ENCODE measurements around the gene CCDC87. TPM values are rescaled to one million over a fixed set of nuclear protein-coding genes. Genes with fewer than 3 reads are reported as not detected.
A peak's percentile ranks its signal among the peaks of the same experiment; 100 is the strongest.
"Not testable (repeated sequence)": the region's sequence is repeated elsewhere in the genome, so short reads cannot be mapped to it uniquely, and the experiment has no call there.

Gene CCDC87
- 0.10 TPM for total RNA-seq

GRCh38 chr11:66592457-66593302 is at the start of gene CCDC87, which contains the start of gene CCS:
CCDC87 (minus strand) TSS chr11:66593063; CDS start chr11:66593015, 48 bp downstream.
CCS (plus strand) TSS chr11:66593185; CDS start chr11:66593262, 77 bp downstream.
- peak; percentile 98 for DNase-seq

DNA sequence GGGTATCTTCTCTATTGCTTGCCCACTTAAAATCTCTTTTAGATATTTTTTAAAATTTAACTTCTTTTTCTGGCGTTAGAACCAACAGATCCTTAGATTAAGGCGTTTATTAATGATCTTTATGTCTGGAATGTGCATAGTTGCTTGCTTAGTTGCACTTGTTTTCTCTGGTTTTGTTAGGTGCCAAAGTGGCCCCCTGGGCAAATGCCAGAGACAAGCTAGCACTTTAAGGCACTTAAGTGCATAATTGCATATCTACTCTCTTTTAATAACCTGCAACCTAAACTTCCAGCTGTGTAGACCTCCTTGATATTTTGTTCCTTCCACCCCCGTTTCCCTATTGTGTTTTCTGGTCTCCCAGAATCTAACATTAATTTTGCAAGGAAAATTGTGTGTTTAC is 49.0 kb upstream of the CCDC87 start:
- no peak for DNase-seq

DNA sequence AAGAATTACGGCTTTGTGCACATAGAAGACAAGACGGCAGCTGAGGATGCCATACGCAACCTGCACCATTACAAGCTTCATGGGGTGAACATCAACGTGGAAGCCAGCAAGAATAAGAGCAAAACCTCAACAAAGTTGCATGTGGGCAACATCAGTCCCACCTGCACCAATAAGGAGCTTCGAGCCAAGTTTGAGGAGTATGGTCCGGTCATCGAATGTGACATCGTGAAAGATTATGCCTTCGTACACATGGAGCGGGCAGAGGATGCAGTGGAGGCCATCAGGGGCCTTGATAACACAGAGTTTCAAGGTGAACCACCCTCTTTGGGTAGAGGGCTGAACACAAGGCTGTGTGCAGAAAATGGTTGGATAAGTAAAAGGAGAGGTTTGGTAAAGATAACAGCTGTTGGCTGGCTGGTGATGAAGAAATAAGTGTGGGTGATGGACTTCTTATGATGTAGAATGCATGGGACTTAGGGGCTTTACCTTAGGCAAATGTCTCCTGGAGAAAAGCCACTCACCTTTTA is 47.0 kb upstream of the CCDC87 start:
- DNase-seq: not testable (repeated sequence)

DNA sequence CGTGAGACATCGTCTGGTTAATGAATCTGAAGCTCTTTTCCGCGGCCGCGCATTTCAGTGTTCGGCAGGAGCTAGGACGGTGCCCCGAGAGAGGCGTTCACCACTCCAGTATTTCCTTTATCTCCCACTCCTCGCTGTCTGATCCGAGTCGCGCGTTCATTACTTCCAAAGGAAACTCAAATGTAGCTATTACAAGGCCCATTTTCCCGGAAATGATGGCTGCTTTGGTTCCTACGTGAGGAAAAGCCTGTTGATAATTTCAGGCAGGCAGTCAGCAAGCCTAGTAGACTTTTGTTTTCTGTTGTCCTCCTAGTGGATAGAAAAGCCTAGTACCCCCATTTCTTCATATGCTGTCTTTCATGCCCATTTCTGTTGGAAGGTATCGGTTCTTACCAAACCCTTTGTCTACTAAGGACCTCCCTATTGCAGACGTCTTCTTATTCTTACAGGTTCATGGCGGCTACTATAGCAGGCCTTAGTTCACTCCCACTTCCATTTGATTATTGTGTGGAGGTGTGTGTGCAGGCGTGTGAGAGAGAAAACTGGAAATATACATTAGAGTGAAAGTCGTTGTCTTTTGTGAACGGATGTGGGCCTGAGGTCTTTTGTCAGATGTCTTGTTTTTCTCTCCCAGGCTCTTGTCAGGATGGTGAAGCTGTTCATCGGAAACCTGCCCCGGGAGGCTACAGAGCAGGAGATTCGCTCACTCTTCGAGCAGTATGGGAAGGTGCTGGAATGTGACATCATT is 46.4 kb upstream of the CCDC87 start:
- DNase-seq: peak; percentile 72

DNA sequence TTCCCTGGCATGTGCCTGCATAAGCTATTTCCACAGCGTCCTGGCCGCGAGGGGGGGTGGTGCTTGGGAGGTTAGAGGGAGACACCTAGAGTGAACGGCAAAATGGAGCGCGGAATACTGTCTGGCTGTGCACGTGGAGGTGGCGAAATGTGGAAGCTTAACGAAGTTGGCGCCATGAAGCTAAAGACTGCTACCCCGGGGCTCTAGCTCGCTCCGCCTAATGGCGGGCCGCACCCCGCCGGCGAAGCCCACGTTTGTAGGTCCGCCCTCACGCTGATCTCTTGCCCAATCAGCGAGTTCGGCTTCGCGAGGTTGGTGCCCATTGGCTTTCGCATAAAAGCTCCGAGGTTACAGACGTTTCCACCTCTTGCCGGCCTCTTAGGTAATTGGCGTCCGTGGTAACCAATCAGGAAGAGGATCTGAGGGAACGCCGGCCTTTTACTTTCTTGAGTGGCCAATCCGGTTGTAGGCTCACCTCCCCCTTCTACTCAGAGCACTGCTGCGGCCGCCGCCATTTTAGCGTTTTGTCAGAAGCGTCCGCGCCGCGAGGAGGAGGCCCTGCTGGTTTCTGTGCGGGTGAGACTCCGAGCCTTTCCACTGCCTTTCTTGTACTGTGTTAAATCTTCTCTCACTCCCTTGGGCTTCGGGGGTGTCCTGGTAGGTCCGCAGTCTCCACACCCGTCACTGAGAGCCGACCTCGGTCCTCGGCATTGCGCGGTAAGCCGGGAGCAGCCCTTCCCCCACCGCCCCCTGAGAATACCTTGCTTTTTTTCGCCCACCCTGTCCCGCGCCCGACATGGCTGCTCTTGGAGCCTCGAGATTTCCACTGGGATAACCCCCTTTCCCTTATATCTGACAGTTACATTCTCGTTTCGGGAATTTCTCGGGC is 45.6 kb upstream of the CCDC87 start, which contains the start of gene RBM4:
TSS of gene RBM4 (plus strand) at position 527 of the 889 bp plus-strand sequence. CDS start 1,009 bp downstream, outside the sequence.
- DNase-seq: peak; percentile 100

DNA sequence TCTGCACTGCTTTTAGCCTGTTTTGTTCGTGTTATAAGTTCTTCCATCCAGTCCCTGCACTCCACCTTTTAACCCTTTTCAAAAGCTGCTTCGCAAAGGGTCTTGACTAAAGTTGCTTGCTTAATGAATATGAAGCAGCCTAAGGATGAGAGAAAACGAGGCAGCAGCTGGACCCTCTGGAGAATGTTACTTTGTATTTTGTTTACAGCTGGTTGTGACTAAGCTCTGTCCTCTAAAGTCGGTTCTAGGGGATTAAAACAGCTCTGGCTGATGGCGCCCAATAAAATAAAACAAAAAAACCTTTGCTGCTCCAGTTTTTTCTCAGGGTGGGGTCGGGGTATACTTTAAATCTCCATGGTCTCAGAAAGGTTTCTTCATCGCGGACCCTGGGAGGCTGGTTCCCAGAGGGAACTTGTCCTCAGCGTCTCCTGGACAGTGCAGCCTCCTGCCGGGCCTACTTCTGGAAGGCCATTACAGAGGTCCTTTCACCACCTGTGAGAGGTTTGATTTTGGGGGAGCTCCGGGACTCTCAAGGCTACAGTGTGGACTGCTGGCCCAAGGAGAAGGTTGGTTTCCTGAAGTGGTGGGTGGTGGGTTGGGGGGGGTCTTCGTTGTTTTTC is 44.8 kb upstream of the CCDC87 start:
- DNase-seq: peak; percentile 13

- no peak for DNase-seq
Observed at GRCh38 chr11:66636411-66636810, 43.5 kb upstream of the CCDC87 start.

GRCh38 chr11:66632952-66633351 is 40.1 kb upstream of the CCDC87 start:
- no peak for DNase-seq

DNA sequence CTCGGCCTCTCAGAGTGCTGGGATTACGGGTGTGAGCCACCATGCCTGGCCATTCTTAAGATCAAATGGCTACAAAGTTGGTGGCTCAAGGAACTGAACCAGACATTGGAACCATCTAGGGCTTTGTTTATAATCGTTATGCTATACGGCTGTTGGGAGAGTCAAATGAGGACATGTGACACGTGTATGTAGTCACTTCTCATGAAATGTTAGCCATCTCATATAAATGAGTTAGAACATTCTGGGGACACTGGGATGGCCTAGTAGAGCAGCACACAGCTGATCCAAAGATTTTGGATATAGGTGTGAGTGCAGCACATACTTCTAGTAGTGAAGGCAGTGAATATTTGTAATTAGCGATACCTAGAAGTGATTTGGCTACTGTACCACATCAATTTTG is 39.0 kb upstream of the CCDC87 start:
- DNase-seq: no peak

- no peak for DNase-seq
Observed at GRCh38 chr11:66629356-66629755, 36.5 kb upstream of the CCDC87 start.

GRCh38 chr11:66628061-66628603 is 35.3 kb upstream of the CCDC87 start:
- no peak for DNase-seq

- no peak for DNase-seq
Observed at GRCh38 chr11:66626926-66627325, 34.1 kb upstream of the CCDC87 start.

GRCh38 chr11:66626382-66626781 is 33.5 kb upstream of the CCDC87 start:
- DNase-seq: no peak

DNA sequence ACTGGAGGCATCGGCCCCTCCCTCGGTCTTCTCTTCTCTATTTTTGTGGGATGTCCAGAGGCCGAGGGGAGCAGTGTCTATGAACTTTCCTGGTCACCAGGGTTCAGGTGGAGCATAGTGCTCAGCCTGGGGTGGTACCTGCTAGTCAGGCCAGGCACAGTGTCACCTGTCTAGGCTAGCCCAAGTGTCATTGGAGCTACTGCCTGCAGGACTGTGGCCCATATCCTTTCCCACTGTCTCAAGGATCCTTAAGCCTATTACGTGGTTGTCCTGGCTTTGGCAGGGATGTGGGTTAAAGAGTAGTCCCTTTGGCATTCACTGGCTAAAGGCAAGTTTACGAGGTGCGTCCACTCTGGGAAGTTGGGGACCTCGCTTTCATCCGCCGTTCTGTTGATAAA is 32.9 kb upstream of the CCDC87 start:
- DNase-seq: no peak

GRCh38 chr11:66625041-66625751 is 32.3 kb upstream of the CCDC87 start:
- no peak for DNase-seq

DNA sequence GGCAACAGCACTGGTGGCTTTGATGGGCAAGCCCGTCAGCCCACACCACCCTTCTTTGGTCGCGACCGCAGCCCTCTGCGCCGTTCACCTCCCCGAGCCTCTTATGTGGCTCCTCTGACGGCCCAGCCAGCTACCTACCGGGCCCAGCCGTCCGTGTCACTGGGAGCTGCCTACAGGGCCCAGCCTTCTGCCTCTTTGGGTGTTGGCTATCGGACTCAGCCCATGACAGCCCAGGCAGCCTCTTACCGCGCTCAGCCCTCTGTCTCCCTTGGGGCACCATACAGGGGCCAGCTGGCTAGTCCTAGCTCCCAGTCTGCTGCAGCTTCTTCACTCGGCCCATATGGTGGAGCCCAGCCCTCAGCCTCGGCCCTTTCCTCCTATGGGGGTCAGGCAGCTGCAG is 31.6 kb upstream of the CCDC87 start:
- DNase-seq: no peak

- DNase-seq: peak; percentile 78
Observed at GRCh38 chr11:66619080-66619554, 26.3 kb upstream of the CCDC87 start.

- DNase-seq: no peak
Observed at GRCh38 chr11:66617155-66617834, 24.4 kb upstream of the CCDC87 start.

GRCh38 chr11:66616379-66617154 is 23.7 kb upstream of the CCDC87 start, which contains the start of gene RBM14:
RBM14 (plus strand) TSS chr11:66616630; CDS start chr11:66616721, 91 bp downstream.
- DNase-seq: peak; percentile 100

Data from tongue (tissue), 2 donors.